Measurements from ENCODE around the gene RPA1. TPM values are rescaled to one million over a fixed set of nuclear protein-coding genes. Genes with fewer than 3 reads are reported as not detected.
"Not testable (repeated sequence)": the region's sequence is repeated elsewhere in the genome, so short reads cannot be mapped to it uniquely, and the experiment has no call there.

RPA1 gene
- total RNA-seq, 2 experiments from 2014 or later = 245 to 252 TPM

GRCh38 chr17:1834380-1835149 is 4.8 kb downstream of the RPA1 start:
- no peak for DNase-seq
- peak overlapping the region; percentile 3 for H3K4me3 Mint-ChIP-seq
- POLR2A ChIA-PET = interaction anchor here (0.6 kb wide), 1 partner anchor 182 kb away, joined by 3 read pairs; no protein-coding TSS in a partner anchor
- H3K4me1 Mint-ChIP-seq = peaks cover 38% of the 10 kb centered on the region
- peaks cover 29% of the 10 kb centered on the region for H3K36me3 Mint-ChIP-seq
- H3K27ac Mint-ChIP-seq = peak overlapping the region; percentile 49
- H3K9me3 Mint-ChIP-seq = no peaks in the 10 kb centered on the region
- ATAC-seq (ENCODE audit: low read depth) = no peak
- H3K27me3 Mint-ChIP-seq = no peaks in the 10 kb centered on the region

- H3K4me3 Mint-ChIP-seq = no peak overlapping the region
- H3K27me3 Mint-ChIP-seq = no peaks in the 10 kb centered on the region
- POLR2A ChIA-PET = interaction anchor here (0.6 to 1.1 kb wide), 5 partner anchors 27 to 532 kb away, joined by 3 to 6 read pairs (median 3); no protein-coding TSS in a partner anchor
- H3K4me1 Mint-ChIP-seq = peaks cover 16% of the 10 kb centered on the region
- no peaks in the 10 kb centered on the region for H3K9me3 Mint-ChIP-seq
- no peak overlapping the region for H3K27ac Mint-ChIP-seq
- no peak for DNase-seq
- ATAC-seq (ENCODE audit: low read depth) = no peak
- H3K36me3 Mint-ChIP-seq = peaks cover 25% of the 10 kb centered on the region
Observed at GRCh38 chr17:1839516-1839915, 9.7 kb downstream of the RPA1 start.

DNA sequence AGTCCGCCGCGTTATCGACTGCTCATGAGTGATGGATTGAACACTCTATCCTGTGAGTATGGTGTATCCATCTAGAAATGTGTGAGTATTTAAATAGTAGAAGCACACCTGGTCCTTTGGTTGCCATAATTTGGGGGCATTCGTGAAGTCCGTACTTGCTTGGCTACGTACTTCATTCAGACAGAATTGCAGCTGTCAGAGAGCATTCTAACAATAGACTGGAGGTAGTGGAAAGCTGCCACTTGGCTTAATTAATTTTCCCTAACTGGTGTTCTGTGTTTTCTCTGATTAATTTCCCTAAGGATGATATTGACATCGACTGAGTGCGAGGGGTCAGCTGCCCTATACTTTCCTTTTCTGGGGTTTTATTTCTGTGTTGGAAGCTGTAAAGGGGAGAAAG is 14.1 kb downstream of the RPA1 start:
- Mint-ChIP-seq H3K4me1 (peaks cover 7% of the 10 kb centered on the region), H3K9me3 (no peaks in the 10 kb centered on the region), H3K36me3 (peaks cover 25% of the 10 kb centered on the region), H3K4me3 (no peak overlapping the region), H3K27ac (no peak overlapping the region), H3K27me3 (no peaks in the 10 kb centered on the region)
- DNase-seq (no peak), ATAC-seq (ENCODE audit: low read depth) (no peak)
- POLR2A ChIA-PET = interaction anchor here (1.1 kb wide), 1 partner anchor 14 kb away, joined by 3 read pairs; the partner anchor contains the start of gene RPA1

GRCh38 chr17:1847191-1847590 is 17.4 kb downstream of the RPA1 start:
- no peaks in the 10 kb centered on the region for H3K9me3 Mint-ChIP-seq
- POLR2A ChIA-PET = interaction anchor here (0.6 kb wide), 1 partner anchor 35 kb away, joined by 4 read pairs; no protein-coding TSS in a partner anchor
- DNase-seq = no peak
- peak overlapping the region; percentile 9 for H3K27ac Mint-ChIP-seq
- no peaks in the 10 kb centered on the region for H3K27me3 Mint-ChIP-seq
- peaks cover 12% of the 10 kb centered on the region for H3K4me1 Mint-ChIP-seq
- H3K36me3 Mint-ChIP-seq = peaks cover 35% of the 10 kb centered on the region
- ATAC-seq (ENCODE audit: low read depth) = no peak
- no peak overlapping the region for H3K4me3 Mint-ChIP-seq

GRCh38 chr17:1852327-1852726 is 22.5 kb downstream of the RPA1 start:
- ATAC-seq (ENCODE audit: low read depth) (no peak), DNase-seq (no peak)
- Mint-ChIP-seq H3K36me3 (peaks cover 35% of the 10 kb centered on the region), H3K4me1 (peaks cover 12% of the 10 kb centered on the region), H3K4me3 (no peak overlapping the region), H3K9me3 (no peaks in the 10 kb centered on the region), H3K27ac (no peak overlapping the region), H3K27me3 (no peaks in the 10 kb centered on the region)
- POLR2A ChIA-PET = no interaction called here

DNA sequence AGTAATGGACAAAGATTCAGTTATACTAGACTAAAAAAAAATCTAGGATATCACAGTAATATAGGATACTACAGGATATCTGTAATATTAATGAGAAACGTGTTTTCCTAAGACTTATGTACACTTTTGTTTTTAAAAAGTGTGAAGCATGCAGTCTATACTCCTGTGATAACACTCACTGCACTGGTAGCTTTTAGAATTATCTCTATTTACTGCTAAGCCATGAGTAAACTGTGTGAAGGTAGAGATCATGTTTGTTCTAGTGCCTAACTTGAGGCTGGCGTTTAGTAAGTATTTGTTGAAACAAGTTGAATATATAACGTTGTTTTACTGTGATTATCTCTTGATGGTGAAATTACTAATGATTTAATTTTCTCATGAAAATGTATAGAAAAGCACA is 23.9 kb downstream of the RPA1 start:
- Mint-ChIP-seq H3K27me3 (no peaks in the 10 kb centered on the region), H3K36me3 (peaks cover 32% of the 10 kb centered on the region), H3K27ac (no peak overlapping the region), H3K4me1 (peaks cover 12% of the 10 kb centered on the region), H3K4me3 (no peak overlapping the region), H3K9me3 (no peaks in the 10 kb centered on the region)
- ATAC-seq (ENCODE audit: low read depth) (no peak), DNase-seq (no peak)
- POLR2A ChIA-PET = interaction anchor here (0.7 to 1.1 kb wide), 2 partner anchors 9 to 132 kb away, joined by 3 to 4 read pairs; no protein-coding TSS in a partner anchor

- peaks cover 34% of the 10 kb centered on the region for H3K36me3 Mint-ChIP-seq
- H3K27me3 Mint-ChIP-seq; H3K9me3 Mint-ChIP-seq; H3K4me3 Mint-ChIP-seq; DNase-seq; ATAC-seq (ENCODE audit: low read depth); H3K4me1 Mint-ChIP-seq; H3K27ac Mint-ChIP-seq: not testable (repeated sequence)
- POLR2A ChIA-PET = interaction anchor here (0.6 kb wide), 1 partner anchor 65 kb away, joined by 4 read pairs; no protein-coding TSS in a partner anchor
Observed at GRCh38 chr17:1856462-1856861, 26.7 kb downstream of the RPA1 start.

- DNase-seq (no peak), ATAC-seq (ENCODE audit: low read depth) (no peak)
- no peaks in the 10 kb centered on the region for H3K9me3 Mint-ChIP-seq
- H3K4me1 Mint-ChIP-seq = peaks cover 6% of the 10 kb centered on the region
- H3K27ac Mint-ChIP-seq = no peak overlapping the region
- POLR2A ChIA-PET = no interaction called here
- H3K27me3 Mint-ChIP-seq = no peaks in the 10 kb centered on the region
- no peak overlapping the region for H3K4me3 Mint-ChIP-seq
- peaks cover 18% of the 10 kb centered on the region for H3K36me3 Mint-ChIP-seq
Observed at GRCh38 chr17:1860978-1861377, 31.2 kb downstream of the RPA1 start.

- ATAC-seq (ENCODE audit: low read depth) = no peak
- DNase-seq = no peak
- Mint-ChIP-seq H3K9me3 (no peaks in the 10 kb centered on the region), H3K36me3 (peaks cover 18% of the 10 kb centered on the region), H3K4me3 (no peak overlapping the region), H3K27me3 (no peaks in the 10 kb centered on the region), H3K27ac (no peak overlapping the region), H3K4me1 (peaks cover 6% of the 10 kb centered on the region)
- POLR2A ChIA-PET = interaction anchor here (0.6 kb wide), 2 partner anchors 145 to 194 kb away, joined by 3 to 5 read pairs; no protein-coding TSS in a partner anchor
Observed at GRCh38 chr17:1861391-1862010, 31.7 kb downstream of the RPA1 start.

- Mint-ChIP-seq H3K27me3 (no peaks in the 10 kb centered on the region), H3K4me1 (peaks cover 21% of the 10 kb centered on the region), H3K4me3 (no peak overlapping the region), H3K9me3 (no peaks in the 10 kb centered on the region), H3K36me3 (peaks cover 21% of the 10 kb centered on the region), H3K27ac (no peak overlapping the region)
- ATAC-seq (ENCODE audit: low read depth) (peak; percentile 37), DNase-seq (peak; percentile 44)
- POLR2A ChIA-PET = interaction anchor here (0.6 kb wide), 1 partner anchor 26 kb away, joined by 3 read pairs; no protein-coding TSS in a partner anchor
Observed at GRCh38 chr17:1865252-1866037, 35.6 kb downstream of the RPA1 start.

DNA sequence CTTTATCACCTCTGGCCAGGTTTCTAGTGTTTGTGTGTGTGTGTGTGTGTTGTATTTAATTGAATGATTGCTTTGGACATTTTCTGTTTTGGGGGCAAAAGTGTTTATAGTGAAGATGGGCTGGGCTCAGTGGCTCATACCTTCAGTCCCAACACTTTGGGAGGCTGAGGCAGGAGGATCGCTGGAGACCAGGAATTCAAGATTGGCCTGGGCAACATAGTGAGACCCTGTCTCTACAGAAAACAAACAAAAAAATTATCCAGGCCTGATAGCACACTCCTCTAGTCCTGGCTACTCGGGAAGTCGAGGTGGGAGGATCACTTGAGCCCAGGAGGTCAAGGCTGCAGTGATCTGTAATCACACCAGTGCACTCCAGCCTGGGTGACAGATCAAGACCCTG is 37.5 kb downstream of the RPA1 start:
- Mint-ChIP-seq H3K4me1 (peaks cover 37% of the 10 kb centered on the region), H3K36me3 (peaks cover 20% of the 10 kb centered on the region), H3K27me3 (no peaks in the 10 kb centered on the region), H3K4me3 (no peak overlapping the region), H3K27ac (peak overlapping the region; percentile 22), H3K9me3 (no peaks in the 10 kb centered on the region)
- no peak for ATAC-seq (ENCODE audit: low read depth)
- POLR2A ChIA-PET = interaction anchor here (1.2 kb wide), 1 partner anchor 37 kb away, joined by 5 read pairs; no protein-coding TSS in a partner anchor
- no peak for DNase-seq

DNA sequence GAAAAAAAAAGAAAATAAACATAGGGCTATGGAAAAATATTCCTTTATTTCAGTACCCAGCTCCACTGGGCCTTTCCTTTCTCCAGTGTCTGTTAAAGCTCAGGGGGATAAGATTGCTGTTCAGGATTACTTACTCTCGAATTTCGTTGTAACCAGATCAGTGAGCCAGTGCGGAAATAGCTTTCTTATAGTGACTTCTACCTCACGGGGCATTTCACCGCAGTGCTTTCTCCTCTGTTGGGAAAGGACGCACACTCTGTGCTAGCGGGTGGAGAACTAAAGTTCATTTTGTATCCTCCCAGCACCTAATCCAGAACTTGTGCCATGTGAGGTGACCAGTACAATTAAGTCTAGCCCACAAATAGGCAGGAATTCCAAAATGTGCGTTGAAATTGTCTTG is 38.3 kb downstream of the RPA1 start:
- no peak overlapping the region for H3K4me3 Mint-ChIP-seq
- no peak for DNase-seq
- H3K4me1 Mint-ChIP-seq = peaks cover 43% of the 10 kb centered on the region
- POLR2A ChIA-PET = interaction anchor here (1.2 kb wide), 1 partner anchor 38 kb away, joined by 5 read pairs; no protein-coding TSS in a partner anchor
- H3K27ac Mint-ChIP-seq = no peak overlapping the region
- no peaks in the 10 kb centered on the region for H3K27me3 Mint-ChIP-seq
- no peaks in the 10 kb centered on the region for H3K9me3 Mint-ChIP-seq
- no peak for ATAC-seq (ENCODE audit: low read depth)
- peaks cover 25% of the 10 kb centered on the region for H3K36me3 Mint-ChIP-seq

DNA sequence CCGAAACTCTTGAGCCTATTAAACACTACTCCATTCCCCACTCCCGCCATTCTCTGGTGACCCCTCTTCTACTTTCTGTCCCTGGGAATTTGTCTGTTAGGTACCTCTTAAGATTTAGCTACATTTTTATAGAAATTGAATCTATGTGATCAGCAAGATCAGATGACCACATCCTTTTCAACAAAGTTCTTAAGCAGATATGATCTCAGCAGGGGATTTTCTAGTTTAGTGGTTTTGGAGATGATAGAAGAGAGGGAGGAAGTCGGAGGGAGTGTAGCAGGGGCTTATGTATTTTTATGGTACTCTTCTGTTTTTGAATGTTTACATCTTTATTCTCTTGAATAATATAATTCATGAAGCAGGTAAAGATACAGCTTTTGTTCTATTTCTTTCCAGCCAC is 40.8 kb downstream of the RPA1 start:
- Mint-ChIP-seq H3K36me3 (peaks cover 44% of the 10 kb centered on the region), H3K9me3 (no peaks in the 10 kb centered on the region)

More for the DNA sequence above, 40.8 kb downstream of the RPA1 start:
- H3K4me3 Mint-ChIP-seq = peak overlapping the region; percentile 62
- peaks cover 56% of the 10 kb centered on the region for H3K4me1 Mint-ChIP-seq
- DNase-seq (no peak), ATAC-seq (ENCODE audit: low read depth) (peak; percentile 68)
- POLR2A ChIA-PET = interaction anchor here (0.7 to 3.6 kb wide), 7 partner anchors 31 to 154 kb away, joined by 3 to 25 read pairs (median 4); partner anchors contain the start of genes RPA1, SMYD4 and WDR81
- H3K27me3 Mint-ChIP-seq = no peaks in the 10 kb centered on the region
- H3K27ac Mint-ChIP-seq = peak overlapping the region; percentile 90
